GM19372 (cell line): ENCODE measurements around the gene CLTRN.
"Not testable (repeated sequence)": the region's sequence is repeated elsewhere in the genome, so short reads cannot be mapped to it uniquely, and the experiment has no call there.

Source experiments
- ATAC-seq: cut with Tn5 transposase; IDR thresholded peaks from one replicate; pipeline ENCODE4 v1.9.1; 2021; ENCODE audit warnings: mild to moderate bottlenecking, low read depth, moderate library complexity; ENCODE audit not compliant: unreplicated experiment

The CLTRN gene

GRCh38 chrX:15653961-15654360 is 10.6 kb downstream of the CLTRN start:
- no peak for ATAC-seq

GRCh38 chrX:15647510-15647909 is 17.1 kb downstream of the CLTRN start:
- ATAC-seq = not testable (repeated sequence)

- no peak for ATAC-seq
Observed at GRCh38 chrX:15646543-15646942, 18.1 kb downstream of the CLTRN start.

- ATAC-seq = no peak
Observed at GRCh38 chrX:15646031-15646430, 18.6 kb downstream of the CLTRN start.

GRCh38 chrX:15645266-15645665 is 19.3 kb downstream of the CLTRN start:
- no peak for ATAC-seq

- ATAC-seq = no peak
Observed at GRCh38 chrX:15644560-15644872, 20.1 kb downstream of the CLTRN start.

- ATAC-seq = no peak
Observed at GRCh38 chrX:15643786-15644559, 20.6 kb downstream of the CLTRN start.

GRCh38 chrX:15631637-15632036 is 33.0 kb downstream of the CLTRN start:
- ATAC-seq = no peak

GRCh38 chrX:15623054-15623453 is 41.6 kb downstream of the CLTRN start:
- ATAC-seq = no peak

GRCh38 chrX:15619053-15619755 is 45.4 kb downstream of the CLTRN start:
- ATAC-seq = no peak

GRCh38 chrX:15617111-15617510 is 47.5 kb downstream of the CLTRN start:
- ATAC-seq = no peak

- no peak for ATAC-seq
Observed at GRCh38 chrX:15616531-15616930, 48.1 kb downstream of the CLTRN start.

- ATAC-seq = no peak
Observed at GRCh38 chrX:15607067-15607466, 57.5 kb downstream of the CLTRN start.

- ATAC-seq = no peak
Observed at GRCh38 chrX:15606136-15606535, 58.5 kb downstream of the CLTRN start.

- no peak for ATAC-seq
Observed at GRCh38 chrX:15605226-15605625, 59.4 kb downstream of the CLTRN start.

- no peak for ATAC-seq
Observed at GRCh38 chrX:15602761-15603160, 61.8 kb downstream of the CLTRN start.

- no peak for ATAC-seq
Observed at GRCh38 chrX:15601932-15602331, 62.7 kb downstream of the CLTRN start.

GRCh38 chrX:15600745-15601144 is 63.9 kb downstream of the CLTRN start, which contains the start of gene ACE2:
TSS of gene ACE2 (minus strand) at chrX:15600960. CDS start at chrX:15600911, 49 bp downstream.
- no peak for ATAC-seq

GRCh38 chrX:15600049-15600448 is 64.6 kb downstream of the CLTRN start:
- no peak for ATAC-seq

- no peak for ATAC-seq
Observed at GRCh38 chrX:15599461-15599860, 65.1 kb downstream of the CLTRN start.

GRCh38 chrX:15598026-15598425 is 66.6 kb downstream of the CLTRN start:
- no peak for ATAC-seq

GRCh38 chrX:15594371-15594770 is 70.2 kb downstream of the CLTRN start:
- no peak for ATAC-seq
